ENCODE results near the gene HIGD1B. TPM values are rescaled to one million over a fixed set of nuclear protein-coding genes. Genes with fewer than 3 reads are reported as not detected.

Gene HIGD1B
- total RNA-seq, 1 experiment from 2014 or later: not detected

GRCh38 chr17:44862278-44862914, 14.7 kb downstream of the HIGD1B start:
- TF ChIP-seq REST (IDR thresholded peaks at IDR 0.05; ENCODE audit: insufficient read depth in 1 of 2, low read depth in 2 of 2, low read length in 1 of 2) (no peak), SIN3A (IDR thresholded peaks at IDR 0.05; ENCODE audit: borderline replicate concordance, insufficient read depth, low read depth, low read length) (no peak), TCF7L2 (IDR thresholded peaks at IDR 0.05; ENCODE audit: low read depth, low read length) (no peak)
- no peak for ATAC-seq
- H3K4me3 ChIP-seq (ENCODE audit: low read depth in 2 of 2, low read length in 2 of 2): no peak overlapping the region
- in situ Hi-C loops (cut with HindIII; ENCODE audit: low pct_unique_long_range_greater_than_20kb, low sequenced_read_pairs) (no loop called here), intact Hi-C loops (cut with micrococcal nuclease; ENCODE audit: unreplicated experiment) (no loop called here)
- no peak for DNase-seq (ENCODE audit: low read depth, low spot score)
- peaks cover 16% of the 10 kb centered on the region for H3K36me3 ChIP-seq (ENCODE audit: control insufficient read depth, insufficient read depth, low read length)
- H3K4me1 ChIP-seq (ENCODE audit: control insufficient read depth, insufficient read depth, low read length): no peaks in the 10 kb centered on the region
- no peaks in the 10 kb centered on the region for H3K9me3 ChIP-seq (ENCODE audit: control insufficient read depth, insufficient read depth, low read depth, low read length)
- POLR2A ChIA-PET: no interaction called here
- no peaks in the 10 kb centered on the region for H3K27me3 ChIP-seq (ENCODE audit: control insufficient read depth, insufficient read depth, low read length)
- H3K27ac ChIP-seq (ENCODE audit: low read length): no peak overlapping the region
- CTCF ChIA-PET: no interaction called here
- no TSS peak for BruUV-seq (replicated peaks)

- DNase-seq (ENCODE audit: low read depth, low spot score) (no peak), ATAC-seq (no peak)
- POLR2A ChIA-PET: no interaction called here
- no peaks in the 10 kb centered on the region for H3K4me1 ChIP-seq (ENCODE audit: control insufficient read depth, insufficient read depth, low read length)
- TF ChIP-seq REST (IDR thresholded peaks at IDR 0.05; ENCODE audit: insufficient read depth in 1 of 2, low read depth in 2 of 2, low read length in 1 of 2) (no peak), TCF7L2 (IDR thresholded peaks at IDR 0.05; ENCODE audit: low read depth, low read length) (no peak)
- no peaks in the 10 kb centered on the region for H3K9me3 ChIP-seq (ENCODE audit: control insufficient read depth, insufficient read depth, low read depth, low read length)
- intact Hi-C loops (cut with micrococcal nuclease; ENCODE audit: unreplicated experiment) (no loop called here), in situ Hi-C loops (cut with HindIII; ENCODE audit: low pct_unique_long_range_greater_than_20kb, low sequenced_read_pairs) (no loop called here)
- H3K4me3 ChIP-seq (ENCODE audit: low read depth in 2 of 2, low read length in 2 of 2): no peak overlapping the region
- no peaks in the 10 kb centered on the region for H3K27me3 ChIP-seq (ENCODE audit: control insufficient read depth, insufficient read depth, low read length)
- no TSS peak for BruUV-seq (replicated peaks)
- CTCF ChIA-PET: no interaction called here
- no peak overlapping the region for H3K27ac ChIP-seq (ENCODE audit: low read length)
- H3K36me3 ChIP-seq (ENCODE audit: control insufficient read depth, insufficient read depth, low read length): peaks cover 16% of the 10 kb centered on the region
Measured at GRCh38 chr17:44863061-44863918, 15.6 kb downstream of the HIGD1B start.

Data from Panc1 (cell line).